Naive thymus-derived CD4-positive, alpha-beta T cell (primary cell): ENCODE data around the gene DENND4A. TPM values are rescaled to one million over a fixed set of nuclear protein-coding genes. Genes with fewer than 3 reads are reported as not detected.
A peak's percentile ranks its signal among the peaks of the same experiment; 100 is the strongest.
"Not testable (repeated sequence)": the region's sequence is repeated elsewhere in the genome, so short reads cannot be mapped to it uniquely, and the experiment has no call there.

ENCODE experiments used
- ATAC-seq: fragments of 150-1000 bp; cut with Tn5 transposase; 2 replicates; pipeline ENCODE4 v1.10.0; 2021; ENCODE audit warnings: mild to moderate bottlenecking, moderate library complexity
- CTCF ChIA-PET: fragments of 350-600 bp; sonication (Branson Sonifier 250); formaldehyde crosslinking; loops from one replicate; lab custom pipeline; 2021; ENCODE audit warnings: antibody characterized with exemption; lab: Charles Lee
- POLR2A ChIA-PET: fragments of 350-600 bp; sonication (Branson Sonifier 250); formaldehyde crosslinking; loops from one replicate; lab custom pipeline; 2021; ENCODE audit warnings: antibody characterized with exemption, inconsistent platforms; lab: Charles Lee
- DNase-seq, 9 donors: peaks; one replicate each; pipeline versions ENCODE4 v3.0.0 to v3.0.0-alpha.2; 2020 to 2022; ENCODE audit warnings: mixed read lengths in 1 of 9
- H3K27ac ChIP-seq: one replicate; pipeline ENCODE4 v1.7.0; 2013; ENCODE audit warnings: mild to moderate bottlenecking, low read depth, low read length, moderate library complexity
- H3K27me3 ChIP-seq, 2 donors: one replicate each; pipeline ENCODE4 v1.7.0; 2013; ENCODE audit warnings: low read length in 2 of 2, mild to moderate bottlenecking in 2 of 2, moderate library complexity in 2 of 2; ENCODE audit not compliant: control insufficient read depth in 2 of 2, insufficient read depth in 2 of 2
- H3K36me3 ChIP-seq, 3 experiments: 1 replicate in 2 of 3; 2 replicates in 1 of 3; pipeline ENCODE4 v1.7.0; 2013; ENCODE audit warnings: low read length in 3 of 3, mild to moderate bottlenecking in 3 of 3, moderate library complexity in 1 of 3; ENCODE audit not compliant: insufficient read depth in 3 of 3, control insufficient read depth in 2 of 3
- H3K4me1 ChIP-seq, 2 donors: one replicate each; pipeline ENCODE4 v1.7.0; 2013; ENCODE audit warnings: low read length in 2 of 2, mild to moderate bottlenecking in 2 of 2, moderate library complexity in 1 of 2; ENCODE audit not compliant: control insufficient read depth in 2 of 2, insufficient read depth in 2 of 2
- H3K4me3 ChIP-seq: 2 replicates; pipeline ENCODE4 v1.7.0; 2013; ENCODE audit warnings: mild to moderate bottlenecking, low read length
- H3K9me3 ChIP-seq, 3 experiments: 1 replicate in 2 of 3; 2 replicates in 1 of 3; pipeline ENCODE4 v1.7.0; 2013; ENCODE audit warnings: low read length in 3 of 3; ENCODE audit not compliant: control insufficient read depth in 2 of 3
- H3K27ac Mint-ChIP-seq, 9 donors: one replicate each; pipeline ENCODE4 v1.8.0; 2020 to 2022; ENCODE audit warnings: mixed read lengths in 9 of 9, mild to moderate bottlenecking in 8 of 9, moderate library complexity in 5 of 9, inconsistent platforms in 2 of 9
- H3K27me3 Mint-ChIP-seq, 5 donors: one replicate each; pipeline ENCODE4 v1.8.0; 2021 to 2022; ENCODE audit warnings: mixed read lengths in 5 of 5, mild to moderate bottlenecking in 1 of 5
- H3K36me3 Mint-ChIP-seq, 5 donors: one replicate each; pipeline ENCODE4 v1.8.0; 2020 to 2022; ENCODE audit warnings: mixed read lengths in 5 of 5, mild to moderate bottlenecking in 3 of 5, inconsistent platforms in 1 of 5
- H3K4me1 Mint-ChIP-seq, 7 donors: one replicate each; pipeline ENCODE4 v1.8.0; 2020 to 2022; ENCODE audit warnings: mixed read lengths in 7 of 7, mild to moderate bottlenecking in 3 of 7, inconsistent platforms in 1 of 7
- H3K4me3 Mint-ChIP-seq, 10 donors: one replicate each; pipeline ENCODE4 v1.8.0; 2020 to 2022; ENCODE audit warnings: mild to moderate bottlenecking in 10 of 10, mixed read lengths in 10 of 10, moderate library complexity in 6 of 10, inconsistent platforms in 2 of 10
- H3K9me3 Mint-ChIP-seq, 11 donors: one replicate each; pipeline ENCODE4 v1.8.0; 2020 to 2022; ENCODE audit warnings: mixed read lengths in 11 of 11, mild to moderate bottlenecking in 4 of 11, inconsistent platforms in 1 of 11, moderate library complexity in 1 of 11
- intact Hi-C, 2 donors: fragments of 100-400 bp; cut with micrococcal nuclease; formaldehyde crosslinking; loops; one replicate each; pipeline ENCODE4 v1.15.1; 2023
- polyA plus RNA-seq, 2 donors: library from polyadenylated mRNA; unstranded; fragments of 300-500 nt; fragmentation: Illumina TruSeq; gene quantifications; one replicate each; pipeline ENCODE4 v1.2.3, GENCODE V29; 2021
- total RNA-seq, 6 experiments: library from RNA in 5 of 6; stranded (reverse) in 5 of 6; gene quantifications; 1 replicate in 5 of 6; 2 replicates in 1 of 6; pipeline ENCODE4 v1.2.3 and lab custom pipeline; 2021 to 2026

Gene DENND4A
- total and polyA plus RNA-seq, 7 experiments from 2014 or later = 14.1 to 67.9 (median 59.1) TPM

DNA sequence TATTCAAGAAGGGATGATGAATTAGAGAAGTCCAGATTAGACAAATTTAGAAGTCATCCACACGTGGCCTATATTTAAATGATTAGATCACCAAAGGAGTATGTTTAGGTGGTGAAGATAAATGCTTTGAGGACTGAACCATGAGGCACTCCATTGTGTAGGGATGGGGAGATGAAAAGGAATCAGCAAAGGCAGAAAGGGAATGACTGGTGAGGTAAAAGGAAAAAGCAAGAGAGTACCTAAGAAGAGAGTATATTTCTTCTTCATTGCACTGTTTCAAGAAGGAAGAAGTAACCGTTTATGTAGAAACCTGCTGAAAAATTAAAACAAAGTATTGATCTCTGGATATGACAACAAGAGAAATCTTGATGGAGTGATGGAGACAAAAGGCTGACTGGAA lies 40.7 kb downstream of the DENND4A start:
- Histone ChIP-seq H3K4me1 (no peaks in the 10 kb centered on the region), H3K9me3 (no peaks in the 10 kb centered on the region), H3K27me3 (no peaks in the 10 kb centered on the region), H3K27ac (no peak overlapping the region), H3K4me3 (no peak overlapping the region), H3K36me3 (peaks cover 0 to 13% (median 4%) of the 10 kb centered on the region in 3 experiments)
- ATAC-seq (no peak), DNase-seq (no peak)
- intact Hi-C loops = loop anchor here in 1 of 2 donors (2.0 kb wide), 1 partner anchor 77 kb away; no protein-coding TSS in a partner anchor
- H3K27me3 Mint-ChIP-seq = no peaks in the 10 kb centered on the region
- no peaks in the 10 kb centered on the region for H3K9me3 Mint-ChIP-seq
- H3K4me3 Mint-ChIP-seq = no peak overlapping the region
- CTCF ChIA-PET = no interaction called here
- peaks cover 15 to 25% (median 20%) of the 10 kb centered on the region in 5 donors for H3K36me3 Mint-ChIP-seq
- peak overlapping the region in 5 of 9 donors; percentile 2 to 43 (median 2) for H3K27ac Mint-ChIP-seq
- POLR2A ChIA-PET = no interaction called here
- peaks cover 0 to 24% (median 8%) of the 10 kb centered on the region in 7 donors for H3K4me1 Mint-ChIP-seq

DNA sequence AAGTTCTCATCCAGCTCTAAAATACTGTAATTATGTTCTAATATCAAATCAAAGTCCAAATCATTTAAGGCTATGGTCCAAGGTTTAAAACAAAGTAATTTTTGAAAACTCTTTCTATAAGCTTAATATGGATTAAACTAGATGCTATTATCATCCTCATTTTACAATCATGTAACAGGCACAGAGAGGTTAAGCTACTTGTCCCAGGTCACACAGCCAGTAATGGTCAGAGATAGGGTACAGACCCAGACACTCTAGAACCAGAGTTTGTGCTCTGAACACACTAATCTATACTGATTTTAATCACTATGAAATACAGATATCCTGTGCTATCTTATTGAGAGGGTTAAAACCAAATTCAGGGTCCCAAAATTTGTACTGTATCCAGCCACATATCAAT lies 44.8 kb downstream of the DENND4A start:
- Histone ChIP-seq H3K27ac (no peak overlapping the region), H3K4me3 (no peak overlapping the region), H3K27me3 (no peaks in the 10 kb centered on the region), H3K9me3 (no peaks in the 10 kb centered on the region), H3K36me3 (peaks cover 0 to 13% (median 0%) of the 10 kb centered on the region in 3 experiments), H3K4me1 (no peaks in the 10 kb centered on the region)
- ChIA-PET POLR2A (no interaction called here), CTCF (interaction anchor here (0.6 kb wide), 1 partner anchor 135 kb away, joined by 4 read pairs; no protein-coding TSS in a partner anchor)
- no peak overlapping the region for H3K4me3 Mint-ChIP-seq
- H3K27me3 Mint-ChIP-seq = no peaks in the 10 kb centered on the region
- ATAC-seq = no peak
- intact Hi-C loops = no loop called here
- peaks cover 0 to 14% (median 2%) of the 10 kb centered on the region in 7 donors for H3K4me1 Mint-ChIP-seq
- H3K27ac Mint-ChIP-seq = no peak overlapping the region
- H3K9me3 Mint-ChIP-seq = no peaks in the 10 kb centered on the region
- DNase-seq = no peak
- H3K36me3 Mint-ChIP-seq = peaks cover 11 to 26% (median 21%) of the 10 kb centered on the region in 5 donors

DNA sequence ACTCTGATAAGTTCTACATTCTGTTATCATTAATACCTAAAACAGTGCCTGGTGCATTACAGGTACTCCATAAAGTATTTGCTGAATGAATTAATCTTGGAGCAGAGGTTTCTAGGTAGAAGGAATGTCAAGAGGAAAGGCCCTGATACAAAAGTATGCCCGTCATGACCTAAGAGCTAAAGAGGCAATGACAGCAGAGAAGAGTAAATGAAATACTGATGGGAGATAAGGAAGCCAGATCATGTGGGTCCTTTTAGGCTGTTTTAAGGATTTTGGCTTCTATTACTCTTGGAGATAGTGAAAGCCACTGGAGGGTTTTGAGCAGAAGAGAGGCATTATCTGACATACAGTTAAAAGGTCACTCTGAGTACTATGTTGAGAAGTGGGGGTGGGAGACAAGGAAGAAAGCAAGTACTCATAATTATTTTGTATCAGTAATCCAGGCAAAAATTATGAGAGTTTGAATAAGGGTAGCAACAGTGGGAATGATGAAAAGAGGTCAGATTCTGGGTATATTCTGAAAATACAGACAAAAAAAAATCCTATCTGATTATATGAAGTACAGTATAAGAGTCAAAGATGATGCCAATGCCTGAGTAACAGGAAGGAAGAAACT lies 48.3 kb downstream of the DENND4A start:
- intact Hi-C loops = no loop called here
- H3K27me3 Mint-ChIP-seq = no peaks in the 10 kb centered on the region
- no peak overlapping the region for H3K27ac ChIP-seq
- H3K4me1 ChIP-seq = no peaks in the 10 kb centered on the region
- no peaks in the 10 kb centered on the region for H3K9me3 Mint-ChIP-seq
- H3K4me1 Mint-ChIP-seq = peaks cover 0 to 8% (median 0%) of the 10 kb centered on the region in 7 donors
- DNase-seq (no peak), ATAC-seq (no peak)
- H3K9me3 ChIP-seq = no peaks in the 10 kb centered on the region
- H3K27ac Mint-ChIP-seq = peak overlapping the region in 3 of 9 donors; percentile 27 to 77 (median 49)
- ChIA-PET CTCF (interaction anchor here (0.5 to 0.6 kb wide), 2 partner anchors 92 to 134 kb away, joined by 3 to 4 read pairs; no protein-coding TSS in a partner anchor), POLR2A (no interaction called here)
- H3K4me3 Mint-ChIP-seq = no peak overlapping the region
- H3K36me3 Mint-ChIP-seq = peaks cover 0 to 19% (median 11%) of the 10 kb centered on the region in 5 donors
- H3K4me3 ChIP-seq = no peak overlapping the region
- H3K27me3 ChIP-seq = no peaks in the 10 kb centered on the region
- peaks cover 0 to 13% (median under 1%) of the 10 kb centered on the region in 3 experiments for H3K36me3 ChIP-seq

DNA sequence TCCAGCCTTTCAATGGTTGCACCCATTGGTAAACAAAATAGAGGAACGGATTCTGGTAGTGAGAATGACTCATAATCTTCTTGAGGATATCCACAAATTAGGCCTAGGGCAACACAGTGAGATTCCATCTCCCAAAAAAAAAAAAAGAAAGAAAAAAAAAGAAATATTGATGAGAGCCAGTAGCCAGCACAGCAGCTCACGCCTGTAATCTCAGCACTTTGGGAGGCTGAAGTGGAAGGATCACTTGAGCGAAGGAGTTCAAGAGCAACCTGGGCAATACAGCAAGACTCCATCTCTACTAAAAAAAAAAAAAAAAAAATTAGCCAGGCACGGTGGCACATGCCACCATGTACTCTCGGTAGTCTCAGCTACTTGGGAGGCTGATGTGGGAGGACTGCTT lies 51.9 kb downstream of the DENND4A start:
- H3K27ac ChIP-seq = no peak overlapping the region
- peaks cover 0 to 8% (median 0%) of the 10 kb centered on the region in 7 donors for H3K4me1 Mint-ChIP-seq
- H3K27me3 Mint-ChIP-seq = no peaks in the 10 kb centered on the region
- POLR2A ChIA-PET = interaction anchor here (0.7 kb wide), 1 partner anchor 41 kb away, joined by 4 read pairs; no protein-coding TSS in a partner anchor
- no peaks in the 10 kb centered on the region for H3K4me1 ChIP-seq
- intact Hi-C loops = no loop called here
- DNase-seq = no peak
- CTCF ChIA-PET = no interaction called here
- H3K9me3 ChIP-seq = no peaks in the 10 kb centered on the region
- no peak for ATAC-seq
- no peak overlapping the region for H3K4me3 ChIP-seq
- H3K36me3 Mint-ChIP-seq = peaks cover 4 to 33% (median 24%) of the 10 kb centered on the region in 5 donors
- H3K9me3 Mint-ChIP-seq = no peaks in the 10 kb centered on the region
- no peaks in the 10 kb centered on the region for H3K27me3 ChIP-seq
- peaks cover 4 to 20% (median 7%) of the 10 kb centered on the region in 3 experiments for H3K36me3 ChIP-seq
- H3K4me3 Mint-ChIP-seq = no peak overlapping the region
- peak overlapping the region in 1 of 9 donors; percentile 31 for H3K27ac Mint-ChIP-seq

DNA sequence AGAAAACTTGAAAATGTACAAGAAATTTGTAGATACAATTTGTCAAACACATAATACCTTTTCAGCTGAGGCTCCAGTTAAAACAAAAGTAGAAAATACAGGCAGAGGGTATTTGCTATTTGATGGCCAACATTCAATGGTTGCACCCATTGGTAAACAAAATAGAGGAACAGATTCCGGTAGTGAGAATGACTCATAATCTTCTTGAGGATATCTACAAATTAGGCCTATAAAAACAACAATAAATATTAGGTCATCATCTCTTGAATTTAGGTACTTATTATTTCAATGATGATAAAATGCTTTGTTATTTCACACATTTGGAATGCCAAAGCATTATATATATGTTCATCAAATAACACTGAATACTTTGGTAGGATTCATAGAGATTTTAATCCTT lies 53.4 kb downstream of the DENND4A start:
- Mint-ChIP-seq H3K27ac (no peak overlapping the region), H3K36me3 (peaks cover 4 to 35% (median 28%) of the 10 kb centered on the region in 5 donors), H3K4me1 (peaks cover 0 to 4% (median 0%) of the 10 kb centered on the region in 7 donors), H3K4me3 (no peak overlapping the region), H3K9me3 (no peaks in the 10 kb centered on the region), H3K27me3 (no peaks in the 10 kb centered on the region)
- POLR2A ChIA-PET = no interaction called here
- intact Hi-C loops = loop anchor here in 1 of 2 donors (2.0 kb wide), 1 partner anchor 90 kb away; no protein-coding TSS in a partner anchor
- Histone ChIP-seq H3K27me3 (no peaks in the 10 kb centered on the region), H3K4me3 (no peak overlapping the region), H3K36me3 (peaks cover 4 to 20% (median 7%) of the 10 kb centered on the region in 3 experiments), H3K4me1 (no peaks in the 10 kb centered on the region), H3K9me3 (no peaks in the 10 kb centered on the region), H3K27ac (no peak overlapping the region)
- DNase-seq = no peak
- CTCF ChIA-PET = no interaction called here
- no peak for ATAC-seq

DNA sequence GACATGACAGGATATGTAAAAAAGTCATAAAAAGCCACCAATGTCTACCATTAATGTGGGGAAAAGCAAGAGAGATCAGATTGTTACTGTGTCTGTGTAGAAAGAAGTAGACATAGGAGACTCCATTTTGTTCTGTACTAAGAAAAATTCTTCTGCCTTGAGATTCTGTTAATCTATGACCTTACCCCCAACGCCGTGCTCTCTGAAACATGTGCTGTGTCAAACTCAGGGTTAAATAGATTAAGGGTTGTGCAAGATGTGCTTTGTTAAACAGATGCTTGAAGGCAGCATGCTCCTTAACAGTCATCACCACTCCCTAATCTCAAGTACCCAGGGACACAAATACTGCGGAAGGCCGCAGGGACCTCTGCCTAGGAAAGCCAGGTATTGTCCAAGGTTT lies 58.5 kb downstream of the DENND4A start:
- H3K27ac Mint-ChIP-seq, H3K4me1 ChIP-seq, H3K4me3 ChIP-seq, POLR2A ChIA-PET, H3K9me3 Mint-ChIP-seq, ATAC-seq, DNase-seq, CTCF ChIA-PET, H3K27me3 ChIP-seq, H3K9me3 ChIP-seq, H3K4me3 Mint-ChIP-seq, H3K4me1 Mint-ChIP-seq, intact Hi-C loops, H3K27me3 Mint-ChIP-seq, H3K27ac ChIP-seq: not testable (repeated sequence)
- H3K36me3 Mint-ChIP-seq = peaks cover 8 to 43% (median 24%) of the 10 kb centered on the region in 5 donors
- H3K36me3 ChIP-seq = peaks cover 5 to 13% (median 12%) of the 10 kb centered on the region in 3 experiments
